ENCODE data around the gene NFXL1.

The NFXL1 gene

GRCh38 chr4:47913330-47913729 is 1.1 kb downstream of the NFXL1 start:
- Histone ChIP-seq H3K79me2 (ENCODE audit: insufficient read depth, low read length) (peaks cover 45% of the 10 kb centered on the region), H3K9me3 (ENCODE audit: insufficient read depth, low read length) (no peaks in the 10 kb centered on the region)
- TF ChIP-seq CTCF (IDR thresholded peaks at IDR 0.05; ENCODE audit: insufficient read depth, low read length, poor library complexity, severe bottlenecking): no peak
- TF ChIP-seq EZH2phosphoT487 (conservative IDR thresholded peaks at IDR 0.05; ENCODE audit: low read length): no peak

GRCh38 chr4:47907089-47907646 is 7.2 kb downstream of the NFXL1 start:
- Histone ChIP-seq H3K9me2 (replicated peaks; ENCODE audit: insufficient read depth, low read length) (no peaks in the 10 kb centered on the region), H3K36me3 (ENCODE audit: low read length) (peaks cover 43% of the 10 kb centered on the region), H4K20me1 (ENCODE audit: low read depth, low read length) (no peaks in the 10 kb centered on the region), H3K27me3 (ENCODE audit: low read length) (no peaks in the 10 kb centered on the region), H2AFZ (ENCODE audit: low read depth, low read length, severe bottlenecking) (no peak overlapping the region), H3F3A (ENCODE audit: insufficient read depth) (peaks cover 7% of the 10 kb centered on the region), H3K4me3 (ENCODE audit: insufficient read depth, low read length, poor library complexity, severe bottlenecking) (no peak overlapping the region), H3K27ac (ENCODE audit: low read depth, low read length) (0 out of 2 replicates have a peak overlapping the region, but pooled peaks have one; percentile 12), H3K4me2 (ENCODE audit: low read depth, low read length, poor library complexity, severe bottlenecking) (no peak overlapping the region), H3K9me3 (ENCODE audit: insufficient read depth, low read length) (no peaks in the 10 kb centered on the region), H3K79me2 (ENCODE audit: insufficient read depth, low read length) (peaks cover 38% of the 10 kb centered on the region; the same call in 1 of the 2 replicates), H3K9ac (ENCODE audit: low read length) (no peak overlapping the region)
- no peak for TF ChIP-seq CTCF (IDR thresholded peaks at IDR 0.05; ENCODE audit: insufficient read depth, low read length, poor library complexity, severe bottlenecking)
- TF ChIP-seq EZH2phosphoT487 (conservative IDR thresholded peaks at IDR 0.05; ENCODE audit: low read length): no peak

More at GRCh38 chr4:47913330-47913729, 1.1 kb downstream of the NFXL1 start:
- peak overlapping the region; percentile 45 for H3K27ac ChIP-seq (ENCODE audit: low read depth, low read length)
- H3K36me3 ChIP-seq (ENCODE audit: low read length): peaks cover 9% of the 10 kb centered on the region; the same call in 1 of the 2 replicates
- 0 out of 2 replicates have a peak, but pooled peaks cover 3% of the 10 kb centered on the region for H3F3A ChIP-seq (ENCODE audit: insufficient read depth)
- H3K9me2 ChIP-seq (replicated peaks; ENCODE audit: insufficient read depth, low read length): no peaks in the 10 kb centered on the region
- H4K20me1 ChIP-seq (ENCODE audit: low read depth, low read length): no peaks in the 10 kb centered on the region
- H3K9ac ChIP-seq (ENCODE audit: low read length): peak overlapping the region; percentile 93
- H3K4me3 ChIP-seq (ENCODE audit: insufficient read depth, low read length, poor library complexity, severe bottlenecking): peak overlapping the region; percentile 93
- H3K27me3 ChIP-seq (ENCODE audit: low read length): no peaks in the 10 kb centered on the region
- peak overlapping the region; percentile 90 for H2AFZ ChIP-seq (ENCODE audit: low read depth, low read length, severe bottlenecking)
- H3K4me2 ChIP-seq (ENCODE audit: low read depth, low read length, poor library complexity, severe bottlenecking): peak overlapping the region; percentile 71

GRCh38 chr4:47899639-47900038 is 14.7 kb downstream of the NFXL1 start:
- H3F3A ChIP-seq (ENCODE audit: insufficient read depth): no peaks in the 10 kb centered on the region
- no peaks in the 10 kb centered on the region for H4K20me1 ChIP-seq (ENCODE audit: low read depth, low read length)
- H3K4me2 ChIP-seq (ENCODE audit: low read depth, low read length, poor library complexity, severe bottlenecking): no peak overlapping the region
- no peak overlapping the region for H3K4me3 ChIP-seq (ENCODE audit: insufficient read depth, low read length, poor library complexity, severe bottlenecking)
- no peaks in the 10 kb centered on the region for H3K27me3 ChIP-seq (ENCODE audit: low read length)
- H3K79me2 ChIP-seq (ENCODE audit: insufficient read depth, low read length): peaks cover 2% of the 10 kb centered on the region; the same call in 1 of the 2 replicates
- peaks cover 60% of the 10 kb centered on the region for H3K36me3 ChIP-seq (ENCODE audit: low read length)
- no peaks in the 10 kb centered on the region for H3K9me3 ChIP-seq (ENCODE audit: insufficient read depth, low read length)
- TF ChIP-seq CTCF (IDR thresholded peaks at IDR 0.05; ENCODE audit: insufficient read depth, low read length, poor library complexity, severe bottlenecking) (no peak), EZH2phosphoT487 (conservative IDR thresholded peaks at IDR 0.05; ENCODE audit: low read length) (no peak)
- no peaks in the 10 kb centered on the region for H3K9me2 ChIP-seq (replicated peaks; ENCODE audit: insufficient read depth, low read length)
- H3K9ac ChIP-seq (ENCODE audit: low read length): no peak overlapping the region
- H2AFZ ChIP-seq (ENCODE audit: low read depth, low read length, severe bottlenecking): no peak overlapping the region
- no peak overlapping the region for H3K27ac ChIP-seq (ENCODE audit: low read depth, low read length)

All from SU-DHL-6 (cell line).